H1 (cell line): ENCODE measurements around the gene VPS35L. TPM values are rescaled to one million over a fixed set of nuclear protein-coding genes. Genes with fewer than 3 reads are reported as not detected.

Experiments used
- CTCF ChIA-PET: fragments of 300-600 bp; sonication (Branson Sonifier 250); formaldehyde crosslinking; loops from one replicate; lab custom pipeline; 2021; ENCODE audit not compliant: partially characterized antibody; lab: Charles Lee
- POLR2A ChIA-PET: fragments of 300-600 bp; sonication (Branson Sonifier 250); formaldehyde crosslinking; loops from one replicate; lab custom pipeline; 2021; ENCODE audit warnings: inconsistent platforms; ENCODE audit not compliant: partially characterized antibody; lab: Charles Lee
- DNase-seq, 2 experiments: peaks; one replicate each; pipeline versions ENCODE4 v3.0.0 to v3.0.0-alpha.2; 2010 to 2022; ENCODE audit warnings: low spot score in 2 of 2, low read depth in 1 of 2, mixed read lengths in 1 of 2
- FAIRE-seq: peaks from 2 replicates; lab custom pipeline; 2011; peaks lifted over from hg19 to GRCh38; lab: Jason Lieb, UNC
- H2AFZ ChIP-seq: 2 replicates; pipeline ENCODE4 v1.8.1; 2012; ENCODE audit warnings: low read length, inconsistent platforms
- H2AK5ac ChIP-seq: 2 replicates; pipeline ENCODE4 v1.6.1; 2013; ENCODE audit warnings: low read depth, low read length
- H2BK120ac ChIP-seq: replicated peaks from 2 replicates; pipeline ENCODE3; 2013; ENCODE audit warnings: low read depth, low read length, inconsistent platforms
- H2BK12ac ChIP-seq: 2 replicates; pipeline ENCODE4 v1.6.1; 2013; ENCODE audit warnings: low read depth, low read length
- H2BK15ac ChIP-seq: 2 replicates; pipeline ENCODE4 v1.6.1; 2013; ENCODE audit warnings: low read length
- H2BK20ac ChIP-seq: 2 replicates; pipeline ENCODE4 v1.6.1; 2013; ENCODE audit warnings: low read length
- H2BK5ac ChIP-seq: 2 replicates; pipeline ENCODE4 v1.6.1; 2013; ENCODE audit warnings: low read depth, low read length
- H3K14ac ChIP-seq: 2 replicates; pipeline ENCODE4 v1.6.1; 2013; ENCODE audit warnings: inconsistent platforms; ENCODE audit not compliant: insufficient read length
- H3K18ac ChIP-seq: 2 replicates; pipeline ENCODE4 v1.6.1; 2013; ENCODE audit warnings: low read length; ENCODE audit errors: extremely low read depth
- H3K23ac ChIP-seq: 2 replicates; pipeline ENCODE4 v1.6.1; 2013; ENCODE audit warnings: inconsistent platforms; ENCODE audit not compliant: insufficient read length
- H3K23me2 ChIP-seq: 2 replicates; pipeline ENCODE4 v1.6.1; 2013; ENCODE audit warnings: low read depth, low read length
- H3K27ac ChIP-seq: 2 replicates; pipeline ENCODE4 v1.6.1; 2011; ENCODE audit warnings: low read depth, low read length, inconsistent platforms
- H3K27me3 ChIP-seq, 4 experiments: replicated peaks in 1 of 4; 1 replicate in 1 of 4; 2 replicates in 3 of 4; pipeline versions ENCODE4 v1.6.1 to v1.8.1; 2011 to 2013; ENCODE audit warnings: low read length in 3 of 4, mild to moderate bottlenecking in 3 of 4, inconsistent platforms in 2 of 4, mixed read lengths in 2 of 4, moderate library complexity in 1 of 4; ENCODE audit not compliant: control insufficient read depth in 3 of 4, insufficient read depth in 3 of 4; ENCODE audit errors: extremely low read depth in 1 of 4
- H3K36me3 ChIP-seq, 4 experiments: 2 replicates each; pipeline versions ENCODE4 v1.6.1 to v1.8.1; 2011 to 2013; ENCODE audit warnings: mild to moderate bottlenecking in 4 of 4, low read length in 3 of 4, moderate library complexity in 2 of 4, control low read depth in 1 of 4, inconsistent platforms in 1 of 4; ENCODE audit not compliant: insufficient read depth in 4 of 4, control insufficient read depth in 2 of 4
- H3K4ac ChIP-seq: replicated peaks from 2 replicates; pipeline ENCODE3; 2013; ENCODE audit warnings: low read length, low read depth, mixed read lengths, inconsistent platforms; ENCODE audit not compliant: insufficient read length
- H3K4me1 ChIP-seq, 4 experiments: replicated peaks in 1 of 4; 1 replicate in 1 of 4; 2 replicates in 3 of 4; pipeline versions ENCODE4 v1.6.1 to v1.8.1; 2011 to 2013; ENCODE audit warnings: low read length in 3 of 4, inconsistent platforms in 2 of 4, mixed read lengths in 1 of 4; ENCODE audit not compliant: insufficient read depth in 4 of 4, control insufficient read depth in 3 of 4
- H3K4me2 ChIP-seq, 2 experiments: 2 replicates each; pipeline versions ENCODE4 v1.6.1 to v1.8.1; 2011 to 2013; ENCODE audit warnings: low read depth in 2 of 2, low read length in 2 of 2, control low read depth in 1 of 2, inconsistent platforms in 1 of 2, mild to moderate bottlenecking in 1 of 2; ENCODE audit not compliant: insufficient read depth in 1 of 2
- H3K4me3 ChIP-seq, 4 experiments: fragments of 200-600, 300-600 bp in 1 of 4; sonication (generic), shearing (Covaris generic), sonication (Bioruptor Twin) in 1 of 4; 2 replicates each; pipeline versions ENCODE4 v1.5.1 to v1.8.1; 2011 to 2016; ENCODE audit warnings: low read length in 4 of 4, low read depth in 3 of 4, control low read depth in 2 of 4, inconsistent platforms in 2 of 4, mild to moderate bottlenecking in 2 of 4, mixed read lengths in 1 of 4, moderate library complexity in 1 of 4; ENCODE audit not compliant: insufficient read depth in 2 of 4; ENCODE audit errors: extremely low read depth in 1 of 4
- H3K56ac ChIP-seq: replicated peaks from 2 replicates; pipeline ENCODE3; 2013; ENCODE audit warnings: low read depth, mild to moderate bottlenecking, mixed read lengths, low read length, inconsistent platforms; ENCODE audit not compliant: insufficient read length
- H3K79me1 ChIP-seq: 2 replicates; pipeline ENCODE4 v1.6.1; 2013; ENCODE audit warnings: low read depth, low read length, control low read depth
- H3K79me2 ChIP-seq, 2 experiments: 2 replicates each; pipeline versions ENCODE4 v1.6.1 to v1.8.1; 2012 to 2013; ENCODE audit warnings: low read length in 2 of 2, mild to moderate bottlenecking in 2 of 2, inconsistent platforms in 1 of 2; ENCODE audit not compliant: insufficient read depth in 2 of 2, control insufficient read depth in 1 of 2
- H3K9ac ChIP-seq, 4 experiments: replicated peaks in 1 of 4; 1 replicate in 1 of 4; 2 replicates in 3 of 4; pipeline versions ENCODE4 v1.6.1 to v1.8.1; 2011 to 2013; ENCODE audit warnings: low read depth in 3 of 4, low read length in 3 of 4, control low read depth in 2 of 4, mild to moderate bottlenecking in 2 of 4, moderate library complexity in 2 of 4, inconsistent platforms in 1 of 4; ENCODE audit errors: extremely low read depth in 1 of 4
- H3K9me3 ChIP-seq, 2 experiments: 2 replicates each; pipeline versions ENCODE4 v1.6.1 to v1.8.1; 2012 to 2013; ENCODE audit warnings: mild to moderate bottlenecking in 2 of 2, moderate library complexity in 2 of 2, control low read depth in 1 of 2, inconsistent platforms in 1 of 2, low read depth in 1 of 2, low read length in 1 of 2, mixed read lengths in 1 of 2; ENCODE audit not compliant: insufficient read depth in 2 of 2
- H4K20me1 ChIP-seq, 2 experiments: replicated peaks in 1 of 2; 2 replicates each; pipeline versions ENCODE3 to v1.8.1; 2011 to 2013; ENCODE audit warnings: inconsistent platforms in 2 of 2, low read length in 2 of 2, mild to moderate bottlenecking in 1 of 2; ENCODE audit not compliant: insufficient read depth in 2 of 2, control insufficient read depth in 1 of 2
- H4K5ac ChIP-seq: 2 replicates; pipeline ENCODE4 v1.6.1; 2013; ENCODE audit warnings: low read length, low read depth, mixed read lengths, inconsistent platforms; ENCODE audit not compliant: insufficient read length
- H4K8ac ChIP-seq: 2 replicates; pipeline ENCODE4 v1.8.0; 2013; ENCODE audit warnings: mild to moderate bottlenecking, moderate library complexity, low read length, inconsistent platforms; ENCODE audit not compliant: insufficient read depth; ENCODE audit errors: extremely low read depth
- H4K91ac ChIP-seq: replicated peaks from 2 replicates; pipeline ENCODE3; 2013; ENCODE audit warnings: low read length, mixed read lengths, inconsistent platforms; ENCODE audit not compliant: insufficient read length
- CBX5 ChIP-seq: fragments of 300-800, 300-1000 bp; sonication (generic); IDR thresholded peaks from 2 replicates; pipeline ENCODE4 v1.7.1; 2016; ENCODE audit warnings: antibody characterized with exemption, low read length, low read depth
- CEBPB ChIP-seq: IDR thresholded peaks from 2 replicates; pipeline ENCODE4 v1.6.1; 2012; ENCODE audit warnings: low read depth, low read length
- CHD2 ChIP-seq: IDR thresholded peaks from 2 replicates; pipeline ENCODE4 v1.6.1; 2012; ENCODE audit warnings: low read length, improper control_type of control experiment
- E2F6 ChIP-seq: IDR thresholded peaks from 2 replicates; pipeline ENCODE4 v1.6.1; 2012; ENCODE audit warnings: inconsistent platforms
- NANOG ChIP-seq: IDR thresholded peaks from 2 replicates; pipeline ENCODE4 v1.6.1; 2011; ENCODE audit warnings: low read length, low read depth, mild to moderate bottlenecking, inconsistent platforms; ENCODE audit not compliant: insufficient read depth, poor library complexity, severe bottlenecking
- PHF8 ChIP-seq: fragments of 200-600 bp; sonication (generic); conservative IDR thresholded peaks from 2 replicates; pipeline ENCODE4 v1.7.1; 2012; ENCODE audit warnings: low read depth, mild to moderate bottlenecking, inconsistent platforms, low read length, moderate library complexity
- TAF1 ChIP-seq: IDR thresholded peaks from 2 replicates; pipeline ENCODE4 v1.6.1; 2011; ENCODE audit warnings: mild to moderate bottlenecking, low read depth, low read length
- TAF7 ChIP-seq: optimal IDR thresholded peaks from 2 replicates; pipeline ENCODE3; 2011; ENCODE audit warnings: low read depth, mild to moderate bottlenecking, inconsistent platforms, low read length, moderate library complexity, borderline replicate concordance
- TBP ChIP-seq: IDR thresholded peaks from 2 replicates; pipeline ENCODE4 v1.6.1; 2011; ENCODE audit warnings: low read depth, low read length, improper control_type of control experiment
- YY1 ChIP-seq: IDR thresholded peaks from 2 replicates; pipeline ENCODE4 v1.6.1; 2011; ENCODE audit warnings: low read depth, mild to moderate bottlenecking, low read length
- WGBS, 2 experiments: shearing (Covaris generic) in 1 of 2; methylation state at CpG; one replicate each; pipeline versions ENCODE4 v1.1.6 to v1.1.7; 2013 to 2015; ENCODE audit warnings: low lambda C conversion rate in 2 of 2, mixed read lengths in 2 of 2, inconsistent platforms in 1 of 2, low coverage in 1 of 2, missing lambda C conversion rate in 1 of 2; ENCODE audit not compliant: insufficient replicate concordance in 2 of 2, insufficient coverage in 1 of 2, insufficient read length in 1 of 2; ENCODE audit errors: extremely low coverage in 1 of 2, missing lambda C conversion rate in 1 of 2; 5-methylcytosine and 5-hydroxymethylcytosine counted together
- polyA plus RNA-seq, 7 experiments: library from polyadenylated mRNA; depleted of rRNA in 3 of 7; stranded (reverse) in 5 of 7; unstranded in 2 of 7; fragments of >200 nt in 5 of 7; fragments of 200-250 nt in 2 of 7; gene quantifications; 1 replicate in 5 of 7; 2 replicates in 1 of 7; 4 replicates in 1 of 7; pipeline versions ENCODE4 v1.2.1 to v1.2.3, GENCODE V29; 2011 to 2013; ENCODE audit warnings: missing spikeins in 2 of 7, mixed read lengths in 2 of 7
- total RNA-seq: library from RNA; stranded (reverse); fragmentation: NEBNext Ultra II Directional; extraction: Animal tissue kit (Norgen Biotek cat#: 25700); gene quantifications from 2 replicates; pipeline ENCODE4 v1.2.1, GENCODE V29; 2021

VPS35L gene
- total and polyA plus RNA-seq, 2 of the 8 experiments (the other 6 are each of a cell fraction or from before 2014, with no cell fraction given) = 31.5 to 57.1 TPM

- peak within 1 kb of the TSS; percentile 64 for H3K18ac ChIP-seq
- H2BK120ac ChIP-seq = no peak within 1 kb of the TSS
- H3K4me2 ChIP-seq = peak within 1 kb of the TSS; percentile 81 to 97
- H2BK20ac ChIP-seq = no peak within 1 kb of the TSS
- no peak within 1 kb of the TSS for H2BK12ac ChIP-seq
- DNase-seq = peak; percentile 85 to 97
- H2AK5ac ChIP-seq = no peak within 1 kb of the TSS; the same call in 1 of the 2 replicates
- no peak within 1 kb of the TSS for H3K4ac ChIP-seq
- peak within 1 kb of the TSS; percentile 86 for H2AFZ ChIP-seq
- H3K56ac ChIP-seq = no peak within 1 kb of the TSS
- no peaks in the 10 kb centered on the region for H3K27me3 ChIP-seq
- peaks cover 2 to 3% of the 10 kb centered on the region in 2 experiments for H4K20me1 ChIP-seq
- peaks cover 5% of the 10 kb centered on the region; the same call in 1 of the 2 replicates for H3K79me1 ChIP-seq
- H3K23ac ChIP-seq = no peak within 1 kb of the TSS
- H3K23me2 ChIP-seq = peaks cover 8% of the 10 kb centered on the region
- H3K36me3 ChIP-seq = peaks cover 0 to 9% (median 6%) of the 10 kb centered on the region in 4 experiments; a peak in 5 of 8 replicates
- ChIA-PET POLR2A (interaction anchor here (0.7 to 2.2 kb wide), 5 partner anchors 9 to 197 kb away, joined by 3 to 13 read pairs (median 4); partner anchors contain the start of genes IQCK and VPS35L), CTCF (interaction anchor here (0.6 to 1.0 kb wide), 2 partner anchors 305 to 320 kb away, joined by 3 read pairs; no protein-coding TSS in a partner anchor)
- H4K91ac ChIP-seq = peak within 1 kb of the TSS; percentile 81
- H3K9me3 ChIP-seq = no peaks in the 10 kb centered on the region
- no peak within 1 kb of the TSS for H3K14ac ChIP-seq
- H2BK15ac ChIP-seq = no peak within 1 kb of the TSS; the same call in 1 of the 2 replicates
- WGBS, 2 experiments = 1% methylated on average over 53 of the region's 62 CpGs; no CpG with 5 or more reads in 1 of the 2 experiments
- H3K4me1 ChIP-seq = peaks cover 5 to 17% (median 11%) of the 10 kb centered on the region in 4 experiments; a peak in 6 of 7 replicates
- peak within 1 kb of the TSS; percentile 82 for H2BK5ac ChIP-seq
- H3K4me3 ChIP-seq = peak within 1 kb of the TSS; percentile 85 to 92 (median 88)
- no peak for FAIRE-seq
- peaks cover 3 to 63% of the 10 kb centered on the region in 2 experiments; a peak in 3 of 4 replicates for H3K79me2 ChIP-seq
- H4K5ac ChIP-seq = no peak within 1 kb of the TSS
- peak within 1 kb of the TSS; percentile 64 for H3K27ac ChIP-seq
- H4K8ac ChIP-seq = peak within 1 kb of the TSS; percentile 91; the same call in 1 of the 2 replicates
- peak within 1 kb of the TSS; percentile 80 to 86 (median 82) for H3K9ac ChIP-seq
- TF ChIP-seq E2F6 = no peak; the same call in 1 of the 2 replicates
- TF ChIP-seq TAF1 = peak; percentile 88
- no peak for TF ChIP-seq CEBPB
- peak; percentile 92 for TF ChIP-seq YY1
- TF ChIP-seq CHD2 = no peak
- peak; percentile 45 for TF ChIP-seq TAF7
- peak; percentile 46 for TF ChIP-seq TBP
- no peak for TF ChIP-seq NANOG
- TF ChIP-seq CBX5 = no peak
- peak; percentile 85 for TF ChIP-seq PHF8
Observed at GRCh38 chr16:19521471-19522396, 33.8 kb upstream of the VPS35L start, which contains the start of gene GDE1. TSS of gene GDE1 (minus strand) at chr16:19522098. CDS start at chr16:19521964, 134 bp downstream.
